Osteoblast (primary cell): Measurements from ENCODE around the gene RELCH. TPM values are rescaled to one million over a fixed set of nuclear protein-coding genes. Genes with fewer than 3 reads are reported as not detected.

Experiments used
- DNase-seq: peaks from one replicate; pipeline ENCODE4 v3.0.0; 2011; ENCODE audit warnings: low spot score, mixed read lengths; ENCODE audit not compliant: insufficient read length; ENCODE audit errors: missing footprints
- H2AFZ ChIP-seq: 2 replicates; pipeline ENCODE4 v1.6.0; 2011; ENCODE audit warnings: mild to moderate bottlenecking, low read length
- H3K27ac ChIP-seq: 2 replicates; pipeline ENCODE4 v1.5.1; 2011; ENCODE audit warnings: mild to moderate bottlenecking, low read depth, low read length, moderate library complexity
- H3K27me3 ChIP-seq: 2 replicates; pipeline ENCODE4 v1.6.0; 2012; ENCODE audit warnings: mild to moderate bottlenecking, control low read depth, inconsistent platforms, low read length, moderate library complexity; ENCODE audit not compliant: insufficient read depth
- H3K36me3 ChIP-seq: 2 replicates; pipeline ENCODE4 v1.5.1; 2011; ENCODE audit warnings: mild to moderate bottlenecking, low read length, control low read depth, moderate library complexity; ENCODE audit not compliant: insufficient read depth
- H3K4me1 ChIP-seq: 2 replicates; pipeline ENCODE4 v1.5.1; 2011; ENCODE audit warnings: mild to moderate bottlenecking, low read length, control low read depth, moderate library complexity; ENCODE audit not compliant: insufficient read depth
- H3K4me2 ChIP-seq: 2 replicates; pipeline ENCODE4 v1.6.0; 2011; ENCODE audit warnings: mild to moderate bottlenecking, low read length; ENCODE audit not compliant: insufficient read depth
- H3K4me3 ChIP-seq: fragments of 200-600 bp; sonication (generic); 3 replicates; pipeline ENCODE4 v1.5.1; 2012; ENCODE audit warnings: mild to moderate bottlenecking, low read length, inconsistent platforms; ENCODE audit not compliant: insufficient read depth
- H3K79me2 ChIP-seq: 2 replicates; pipeline ENCODE4 v1.6.0; 2012; ENCODE audit warnings: mild to moderate bottlenecking, low read length, control low read depth, inconsistent platforms; ENCODE audit not compliant: insufficient read depth
- H3K9me3 ChIP-seq: 2 replicates; pipeline ENCODE4 v1.5.1; 2011; ENCODE audit warnings: low read depth, low read length, control low read depth
- H4K20me1 ChIP-seq: 2 replicates; pipeline ENCODE4 v1.6.0; 2012; ENCODE audit warnings: mild to moderate bottlenecking, low read length, control low read depth; ENCODE audit not compliant: insufficient read depth
- total RNA-seq: library from RNA; depleted of rRNA; stranded (reverse); fragments of >200 nt; gene quantifications from 2 replicates; pipeline ENCODE4 v1.2.3, GENCODE V29; 2012
- TF ChIP-seq, protein P1 (sequence below): IDR thresholded peaks from 2 replicates; pipeline ENCODE4 v1.5.1; 2011; ENCODE audit warnings: mild to moderate bottlenecking, low read depth, low read length, moderate library complexity; ENCODE audit errors: extremely low read depth

RELCH gene
- total RNA-seq, 1 donor, result 34.0 TPM

DNA sequence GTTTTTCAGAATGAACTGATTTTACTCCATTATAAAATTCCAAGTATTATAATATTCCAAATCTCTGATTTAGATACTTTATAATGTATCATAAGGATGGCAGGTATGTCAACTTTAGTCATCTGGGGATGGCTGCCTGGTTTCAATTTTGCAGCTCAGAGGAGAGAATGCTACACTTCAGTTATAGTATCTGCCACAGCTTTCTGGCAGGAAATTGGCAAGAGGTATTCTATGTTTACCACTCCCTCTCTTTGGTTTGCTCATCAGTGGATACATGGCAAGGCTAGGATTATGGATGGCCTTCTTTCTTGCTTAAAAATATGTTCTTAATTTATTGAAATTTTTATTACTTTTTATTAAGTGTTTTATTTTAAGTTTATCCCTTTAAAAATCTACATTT, 71.0 kb downstream of the RELCH start:
- peaks cover 38% of the 10 kb centered on the region for H3K36me3 ChIP-seq
- TF ChIP-seq, protein P1, sequence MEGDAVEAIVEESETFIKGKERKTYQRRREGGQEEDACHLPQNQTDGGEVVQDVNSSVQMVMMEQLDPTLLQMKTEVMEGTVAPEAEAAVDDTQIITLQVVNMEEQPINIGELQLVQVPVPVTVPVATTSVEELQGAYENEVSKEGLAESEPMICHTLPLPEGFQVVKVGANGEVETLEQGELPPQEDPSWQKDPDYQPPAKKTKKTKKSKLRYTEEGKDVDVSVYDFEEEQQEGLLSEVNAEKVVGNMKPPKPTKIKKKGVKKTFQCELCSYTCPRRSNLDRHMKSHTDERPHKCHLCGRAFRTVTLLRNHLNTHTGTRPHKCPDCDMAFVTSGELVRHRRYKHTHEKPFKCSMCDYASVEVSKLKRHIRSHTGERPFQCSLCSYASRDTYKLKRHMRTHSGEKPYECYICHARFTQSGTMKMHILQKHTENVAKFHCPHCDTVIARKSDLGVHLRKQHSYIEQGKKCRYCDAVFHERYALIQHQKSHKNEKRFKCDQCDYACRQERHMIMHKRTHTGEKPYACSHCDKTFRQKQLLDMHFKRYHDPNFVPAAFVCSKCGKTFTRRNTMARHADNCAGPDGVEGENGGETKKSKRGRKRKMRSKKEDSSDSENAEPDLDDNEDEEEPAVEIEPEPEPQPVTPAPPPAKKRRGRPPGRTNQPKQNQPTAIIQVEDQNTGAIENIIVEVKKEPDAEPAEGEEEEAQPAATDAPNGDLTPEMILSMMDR, result no peak
- no peak overlapping the region for H3K4me3 ChIP-seq
- no peaks in the 10 kb centered on the region for H3K79me2 ChIP-seq
- H3K9me3 ChIP-seq, result no peaks in the 10 kb centered on the region
- H4K20me1 ChIP-seq, result no peaks in the 10 kb centered on the region
- no peaks in the 10 kb centered on the region for H3K27me3 ChIP-seq
- DNase-seq, result no peak
- H2AFZ ChIP-seq, result no peak overlapping the region
- H3K4me1 ChIP-seq, result no peaks in the 10 kb centered on the region
- H3K27ac ChIP-seq, result no peak overlapping the region
- no peak overlapping the region for H3K4me2 ChIP-seq

DNA sequence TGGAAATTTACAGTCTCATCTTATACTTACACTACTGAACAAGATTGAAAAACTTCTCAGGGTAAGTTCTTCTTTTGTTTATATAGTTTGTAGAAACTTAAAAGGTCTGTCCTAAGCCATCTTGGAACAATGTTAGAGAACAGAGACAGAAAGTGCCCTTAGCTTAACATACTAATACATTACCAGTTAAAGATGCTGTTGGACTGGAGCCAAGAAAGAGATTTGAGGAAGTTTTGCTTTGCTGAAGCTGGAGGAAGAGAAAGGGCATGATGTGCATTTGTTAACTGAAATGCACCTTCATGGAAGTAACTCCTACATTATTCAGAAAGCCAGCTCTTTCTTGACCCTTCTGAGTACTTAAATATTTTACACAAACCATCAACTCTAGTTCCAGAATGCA, 71.6 kb downstream of the RELCH start:
- no peak overlapping the region for H3K27ac ChIP-seq
- TF ChIP-seq, protein P1, result no peak
- no peaks in the 10 kb centered on the region for H3K9me3 ChIP-seq
- no peaks in the 10 kb centered on the region for H3K27me3 ChIP-seq
- H3K36me3 ChIP-seq, result peaks cover 38% of the 10 kb centered on the region
- no peak overlapping the region for H3K4me3 ChIP-seq
- no peak for DNase-seq
- no peaks in the 10 kb centered on the region for H4K20me1 ChIP-seq
- H3K79me2 ChIP-seq, result no peaks in the 10 kb centered on the region
- H3K4me2 ChIP-seq, result no peak overlapping the region
- H3K4me1 ChIP-seq, result no peaks in the 10 kb centered on the region
- no peak overlapping the region for H2AFZ ChIP-seq

DNA sequence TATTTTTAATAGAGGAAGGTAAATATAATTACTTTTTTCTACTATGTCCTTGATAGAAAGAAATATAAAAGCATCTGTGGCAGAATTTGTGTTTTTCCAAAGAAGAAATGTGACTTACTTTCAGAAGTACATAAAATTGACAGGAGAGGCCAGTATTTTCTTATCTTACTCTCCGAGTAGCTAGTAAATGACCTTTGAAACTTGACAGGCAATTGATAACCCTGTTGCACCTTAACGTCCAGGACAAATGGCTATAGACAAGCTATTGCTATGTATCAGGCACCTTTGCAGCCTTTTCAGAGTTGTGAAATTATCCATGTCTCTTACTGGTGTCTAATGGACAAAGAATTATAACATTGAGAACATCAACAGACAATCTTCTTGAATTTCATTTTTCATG, 75.0 kb downstream of the RELCH start:
- H3K4me1 ChIP-seq, result no peaks in the 10 kb centered on the region
- H3K9me3 ChIP-seq, result no peaks in the 10 kb centered on the region
- H4K20me1 ChIP-seq, result no peaks in the 10 kb centered on the region
- H3K79me2 ChIP-seq, result no peaks in the 10 kb centered on the region
- no peak overlapping the region for H3K4me3 ChIP-seq
- no peak overlapping the region for H2AFZ ChIP-seq
- TF ChIP-seq, protein P1, result no peak
- no peak overlapping the region for H3K27ac ChIP-seq
- H3K27me3 ChIP-seq, result no peaks in the 10 kb centered on the region
- H3K4me2 ChIP-seq, result no peak overlapping the region
- peaks cover 46% of the 10 kb centered on the region for H3K36me3 ChIP-seq
- DNase-seq, result no peak

DNA sequence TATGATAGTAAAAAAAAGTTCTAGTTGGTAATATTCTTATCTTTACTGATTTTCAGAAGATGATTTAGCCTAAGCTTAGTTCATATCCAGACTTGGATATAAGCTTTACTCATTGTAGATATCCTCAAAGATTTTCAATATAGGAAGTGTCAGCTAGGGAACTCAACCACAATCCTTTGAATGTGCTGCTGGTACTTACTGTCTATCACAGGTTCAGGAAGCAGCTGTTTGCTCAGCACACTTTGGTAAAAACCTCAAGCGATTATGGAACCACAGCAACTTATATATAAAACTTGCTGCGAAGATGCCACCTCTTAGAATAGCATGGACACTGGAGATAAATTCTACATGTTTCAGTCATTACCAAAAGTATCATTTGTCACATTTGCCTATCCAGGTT, 77.9 kb downstream of the RELCH start:
- Histone ChIP-seq H3K9me3 (no peaks in the 10 kb centered on the region), H3K4me1 (no peaks in the 10 kb centered on the region), H3K4me3 (no peak overlapping the region), H2AFZ (no peak overlapping the region), H3K36me3 (peaks cover 36% of the 10 kb centered on the region), H4K20me1 (no peaks in the 10 kb centered on the region), H3K79me2 (no peaks in the 10 kb centered on the region), H3K27me3 (no peaks in the 10 kb centered on the region), H3K27ac (no peak overlapping the region), H3K4me2 (no peak overlapping the region)
- TF ChIP-seq, protein P1, result no peak
- DNase-seq, result no peak
